Transverse colon (tissue), 4 donors: Measurements from ENCODE around the gene ORC1.

Source experiments
- CTCF ChIP-seq, 5 experiments: fragments of 200-600 bp in 3 of 5; fragments of 450-650 bp in 2 of 5; sonication (generic) in 3 of 5; IDR thresholded peaks; 1 replicate in 2 of 5; 2 replicates in 3 of 5; pipeline ENCODE4 v1.5.1; 2016 to 2017; ENCODE audit warnings: antibody characterized with exemption in 5 of 5, inconsistent platforms in 3 of 5, mild to moderate bottlenecking in 2 of 5, moderate library complexity in 1 of 5
- POLR2AphosphoS5 ChIP-seq, 3 donors: sonication (generic); formaldehyde crosslinking; IDR thresholded peaks; one replicate each; pipeline ENCODE4 v1.6.1; 2016; ENCODE audit warnings: antibody characterized with exemption in 3 of 3

GRCh38 chr1:52414942-52415341, 10.7 kb upstream of the ORC1 start:
- TF ChIP-seq CTCF (IDR thresholded peaks at IDR 0.05) (no peak), POLR2AphosphoS5 (IDR thresholded peaks at IDR 0.05) (no peak)
